ENCODE data around the gene TTC21A. TPM values are rescaled to one million over a fixed set of nuclear protein-coding genes. Genes with fewer than 3 reads are reported as not detected.

Gene TTC21A
- total RNA-seq, 4 donors from 2014 or later, result 1.7 to 8.6 (median 3.9) TPM

DNA sequence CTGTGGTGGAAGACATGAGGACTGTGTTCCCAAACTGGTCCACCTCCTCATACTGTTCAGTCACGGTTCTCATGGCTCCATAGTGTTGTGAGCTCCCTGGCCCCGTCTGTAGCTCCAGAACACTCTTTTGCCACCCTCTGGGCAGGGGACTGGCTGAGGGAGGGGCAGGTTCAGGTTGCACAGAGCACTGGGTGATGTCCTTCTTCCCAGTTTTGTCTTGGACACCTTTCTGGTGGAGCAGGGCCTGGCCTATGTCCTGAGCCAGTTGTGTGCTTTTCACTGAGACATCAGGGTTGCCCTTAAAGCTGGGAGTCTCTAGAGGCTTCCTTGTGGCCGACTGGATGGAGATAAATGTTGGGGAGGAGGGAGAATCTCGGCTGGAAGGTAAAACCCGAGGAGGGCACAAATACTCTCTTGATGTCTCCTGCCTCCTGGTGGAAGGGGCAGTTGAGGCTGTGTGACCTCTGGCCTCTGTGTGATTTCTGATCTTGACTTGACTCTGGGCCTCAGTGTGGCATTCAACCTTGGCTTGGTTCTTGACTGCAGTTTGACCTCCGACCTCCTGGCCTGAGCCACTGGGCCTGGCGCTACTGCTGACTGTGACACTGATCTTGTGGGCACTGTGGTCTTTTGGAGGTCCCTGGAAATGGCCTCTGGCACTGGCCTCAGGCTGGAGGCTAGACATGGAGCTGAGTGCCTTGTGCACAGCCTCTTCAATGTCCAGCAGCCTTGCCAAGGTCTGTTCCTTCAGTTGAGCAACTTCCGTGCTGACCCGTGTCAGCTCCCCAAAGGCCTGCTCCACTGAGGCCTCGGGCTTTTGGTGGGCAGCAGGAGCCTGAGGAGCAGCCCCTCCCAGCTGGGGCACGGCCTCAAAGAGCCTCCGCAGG, 76.8 kb downstream of the TTC21A start:
- intact Hi-C loops (cut with DNase I), result no loop called here
- TF ChIP-seq EP300 (IDR thresholded peaks at IDR 0.05) (no peak), POLR2A (IDR thresholded peaks at IDR 0.05; ENCODE audit: low read depth) (no peak), POLR2AphosphoS5 (IDR thresholded peaks at IDR 0.05) (no peak), CTCF (IDR thresholded peaks at IDR 0.05) (no peak)
- H3K4me3 ChIP-seq, result no peak overlapping the region
- no peaks in the 10 kb centered on the region for H3K27me3 ChIP-seq
- peaks cover 42 to 49% (median 48%) of the 10 kb centered on the region in 4 donors for H3K4me1 ChIP-seq
- no peaks in the 10 kb centered on the region for H3K9me3 ChIP-seq
- H3K36me3 ChIP-seq, result peaks cover 0 to 63% (median 0%) of the 10 kb centered on the region in 4 donors
- no peak for DNase-seq (ENCODE audit: extremely low spot score)
- WGBS, result 96% methylated on average over 9 of the region's 12 CpGs
- H3K27ac ChIP-seq (replicated peaks in 1 of 4), result peak overlapping the region; percentile 89 to 95 (median 92)

- Histone ChIP-seq H3K9me3 (no peaks in the 10 kb centered on the region), H3K36me3 (peaks cover 0 to 63% (median 0%) of the 10 kb centered on the region in 4 donors), H3K4me3 (no peak overlapping the region), H3K27ac (replicated peaks in 1 of 4) (no peak overlapping the region), H3K4me1 (peaks cover 37 to 48% (median 47%) of the 10 kb centered on the region in 4 donors), H3K27me3 (no peaks in the 10 kb centered on the region)
- intact Hi-C loops (cut with DNase I), result no loop called here
- WGBS, result 93% methylated on average over 3 of the region's 4 CpGs
- DNase-seq (ENCODE audit: extremely low spot score), result no peak
- TF ChIP-seq POLR2AphosphoS5 (IDR thresholded peaks at IDR 0.05) (no peak), CTCF (IDR thresholded peaks at IDR 0.05) (no peak), POLR2A (IDR thresholded peaks at IDR 0.05; ENCODE audit: low read depth) (no peak), EP300 (IDR thresholded peaks at IDR 0.05) (no peak)
These were observed 77.4 kb downstream of the TTC21A start for GRCh38 chr3:39184968-39185285.

DNA sequence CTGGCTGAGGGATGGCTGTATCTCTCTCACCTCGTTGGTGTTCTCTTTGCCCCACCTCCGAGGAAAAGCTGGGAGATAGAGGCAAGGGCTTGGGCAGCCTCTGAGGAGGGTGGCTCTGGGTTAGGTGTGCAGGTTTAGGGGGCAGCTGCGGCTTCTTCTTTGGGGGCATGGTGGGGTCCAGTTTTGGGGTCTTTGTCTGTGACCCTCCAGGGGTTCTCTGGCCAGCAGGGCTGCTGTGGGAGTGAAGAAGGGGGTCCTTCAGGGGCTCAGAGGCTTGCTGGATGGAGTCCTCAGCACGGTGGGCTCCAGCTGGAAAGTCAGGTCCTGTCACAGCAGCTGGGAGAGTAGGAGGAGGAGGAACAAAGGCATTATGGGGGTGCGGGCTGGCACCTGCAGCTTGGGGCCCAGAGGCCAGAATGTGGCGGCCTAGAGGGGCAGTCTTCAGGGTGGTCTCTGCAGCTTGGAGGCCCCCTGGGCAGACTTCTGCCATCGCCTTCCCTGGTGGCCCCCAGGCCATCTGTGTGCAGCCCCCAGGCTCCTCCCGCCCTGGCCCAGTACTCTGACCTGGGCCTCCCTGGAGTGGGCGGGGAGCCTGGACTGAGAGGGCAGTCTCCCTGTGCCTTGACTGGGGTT, 78.0 kb downstream of the TTC21A start:
- Histone ChIP-seq H3K9me3 (no peaks in the 10 kb centered on the region), H3K27me3 (no peaks in the 10 kb centered on the region), H3K27ac (replicated peaks in 1 of 4) (no peak overlapping the region), H3K4me1 (peaks cover 36 to 47% (median 46%) of the 10 kb centered on the region in 4 donors), H3K4me3 (no peak overlapping the region), H3K36me3 (peaks cover 0 to 67% (median 0%) of the 10 kb centered on the region in 4 donors)
- DNase-seq (ENCODE audit: extremely low spot score), result no peak
- no peak for TF ChIP-seq EP300 (IDR thresholded peaks at IDR 0.05)
- no peak for TF ChIP-seq POLR2A (IDR thresholded peaks at IDR 0.05; ENCODE audit: low read depth)
- no peak for TF ChIP-seq POLR2AphosphoS5 (IDR thresholded peaks at IDR 0.05)
- TF ChIP-seq CTCF (IDR thresholded peaks at IDR 0.05), result no peak
- intact Hi-C loops (cut with DNase I), result no loop called here
- WGBS, result 100% methylated on average over 5 of the region's 9 CpGs

- Histone ChIP-seq H3K27ac (replicated peaks in 1 of 4) (no peak overlapping the region), H3K4me1 (peaks cover 33 to 44% (median 39%) of the 10 kb centered on the region in 4 donors), H3K27me3 (no peaks in the 10 kb centered on the region), H3K4me3 (no peak overlapping the region), H3K9me3 (no peaks in the 10 kb centered on the region), H3K36me3 (peaks cover 0 to 67% (median 0%) of the 10 kb centered on the region in 4 donors)
- 81% methylated on average over 4 of the region's 14 CpGs for WGBS
- intact Hi-C loops (cut with DNase I), result no loop called here
- no peak for TF ChIP-seq POLR2AphosphoS5 (IDR thresholded peaks at IDR 0.05)
- TF ChIP-seq POLR2A (IDR thresholded peaks at IDR 0.05; ENCODE audit: low read depth), result no peak
- no peak for TF ChIP-seq EP300 (IDR thresholded peaks at IDR 0.05)
- TF ChIP-seq CTCF (IDR thresholded peaks at IDR 0.05), result no peak
- no peak for DNase-seq (ENCODE audit: extremely low spot score)
These were observed 78.6 kb downstream of the TTC21A start for GRCh38 chr3:39185959-39186691.
